Ishikawa (cell line): ENCODE results near the gene DMRTA2.

Source experiments
- CEBPB ChIP-seq: IDR thresholded peaks from 2 replicates; pipeline ENCODE4 v1.6.1; 2012
- CREB1 ChIP-seq: IDR thresholded peaks from 2 replicates; pipeline ENCODE4 v1.6.1; 2012; ENCODE audit warnings: low read depth
- EP300 ChIP-seq: IDR thresholded peaks from 2 replicates; pipeline ENCODE4 v1.6.1; 2012; ENCODE audit warnings: borderline replicate concordance
- MAX ChIP-seq: IDR thresholded peaks from 2 replicates; pipeline ENCODE4 v1.6.1; 2012
- NFIC ChIP-seq: IDR thresholded peaks from 2 replicates; pipeline ENCODE4 v1.6.1; 2012
- RAD21 ChIP-seq: IDR thresholded peaks from 2 replicates; pipeline ENCODE4 v1.6.1; 2012; ENCODE audit warnings: low read depth
- REST ChIP-seq: IDR thresholded peaks from 2 replicates; pipeline ENCODE4 v1.6.1; 2012; ENCODE audit warnings: low read depth, mild to moderate bottlenecking
- TAF1 ChIP-seq: IDR thresholded peaks from 2 replicates; pipeline ENCODE4 v1.6.1; 2012; ENCODE audit warnings: low read depth, mild to moderate bottlenecking
- TCF12 ChIP-seq: IDR thresholded peaks from 2 replicates; pipeline ENCODE4 v1.6.1; 2012; ENCODE audit warnings: low read depth
- TEAD4 ChIP-seq: IDR thresholded peaks from 2 replicates; pipeline ENCODE4 v1.6.1; 2012
- USF1 ChIP-seq: IDR thresholded peaks from 2 replicates; pipeline ENCODE4 v1.6.1; 2012
- YY1 ChIP-seq: IDR thresholded peaks from 2 replicates; pipeline ENCODE4 v1.6.1; 2012; ENCODE audit warnings: low read depth

- TF ChIP-seq TEAD4 (no peak), USF1 (no peak), REST (no peak), CREB1 (no peak), EP300 (no peak), MAX (no peak), YY1 (no peak), TCF12 (no peak), TAF1 (no peak), CEBPB (no peak), RAD21 (no peak), NFIC (no peak)
These were observed 4.6 kb downstream of the DMRTA2 start for GRCh38 chr1:50418600-50419109.
